Measurements from ENCODE around the gene GOT1. TPM values are rescaled to one million over a fixed set of nuclear protein-coding genes. Genes with fewer than 3 reads are reported as not detected.

Gene GOT1
- total and polyA plus RNA-seq, 2 donors (not counting 3 experiments of a cell fraction or from before 2014, with no cell fraction given) = 14.4 to 36.3 TPM

DNA sequence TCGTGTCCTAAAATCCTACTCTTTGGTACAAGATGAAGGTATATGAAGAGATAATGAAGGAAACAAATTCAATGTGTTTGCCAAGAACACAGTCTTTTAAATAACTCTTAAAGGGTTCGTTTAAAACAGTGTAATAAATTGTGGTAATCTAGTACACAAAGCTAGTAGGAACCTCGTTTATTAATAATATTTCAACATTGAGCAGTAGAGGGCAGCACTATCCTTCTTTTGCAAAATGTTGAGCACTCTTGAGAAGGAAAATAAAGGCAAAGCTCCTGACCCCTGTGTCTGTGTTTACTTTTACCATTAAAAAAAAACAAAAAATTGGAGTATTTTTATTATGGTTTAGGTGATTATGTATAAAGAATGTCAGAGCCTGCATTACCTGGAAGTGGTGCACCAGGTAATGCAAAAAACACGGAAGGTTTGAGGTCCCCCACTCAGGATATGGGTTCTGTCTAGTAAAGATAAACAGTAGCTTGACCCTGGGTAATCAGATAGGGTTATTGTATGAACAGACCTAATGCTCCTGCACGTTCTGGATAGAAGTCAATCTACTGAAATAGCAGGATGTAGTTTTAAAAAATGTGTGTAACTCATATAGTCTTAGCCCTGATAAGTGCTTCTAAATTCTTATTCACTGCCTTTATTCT lies 5.7 kb upstream of the GOT1 start:
- H3K36me3 ChIP-seq (ENCODE audit: control insufficient read depth in 2 of 2, extremely low read depth in 1 of 2, insufficient read depth in 2 of 2, low read length in 2 of 2) = no peaks in the 10 kb centered on the region
- H3K27me3 ChIP-seq (ENCODE audit: control insufficient read depth in 2 of 2, insufficient read depth in 2 of 2, low read length in 2 of 2) = no peaks in the 10 kb centered on the region
- H3K4me1 ChIP-seq (ENCODE audit: control insufficient read depth, extremely low read depth, insufficient read depth, low read length) = peaks cover 7% of the 10 kb centered on the region
- no peaks in the 10 kb centered on the region for H3K9me1 ChIP-seq (replicated peaks; ENCODE audit: control insufficient read depth, extremely low read depth, insufficient read depth, low read length)
- no peak overlapping the region for H3K27ac ChIP-seq (ENCODE audit: insufficient read depth, low read depth, low read length)
- no peaks in the 10 kb centered on the region for H4K20me1 ChIP-seq (replicated peaks; ENCODE audit: control insufficient read depth, extremely low read depth, insufficient read depth, low read length)
- H3K4me2 ChIP-seq (ENCODE audit: insufficient read depth, low read length) = no peak overlapping the region
- dilution Hi-C loops (cut with MboI; ENCODE audit: extremely low pct_ligation_motif_present, low sequenced_read_pairs) (loop anchor here (25.0 kb wide), 1 partner anchor 176 kb away; the partner anchor contains the start of gene SLC25A28), intact Hi-C loops (cut with micrococcal nuclease) (loop anchor here (1.0 to 5.0 kb wide), 3 partner anchors 112 to 276 kb away; no protein-coding TSS in a partner anchor)
- ChIA-PET POLR2A (no interaction called here), CTCF (interaction anchor here (0.7 to 7.9 kb wide), 64 partner anchors 8 to 969 kb away, joined by 3 to 233 read pairs (median 6); partner anchors contain the start of genes COX15, CUTC, ENTPD7 and NKX2-3)
- FAIRE-seq (no peak), DNase-seq (ENCODE audit: low read depth, low spot score) (peak; percentile 64)
- H3K79me2 ChIP-seq (ENCODE audit: control insufficient read depth, insufficient read depth, low read length) = no peaks in the 10 kb centered on the region
- no peaks in the 10 kb centered on the region for H3K9me3 ChIP-seq (replicated peaks; ENCODE audit: control insufficient read depth, insufficient read depth, low read length)
- no peak for TF ChIP-seq POLR2A (IDR thresholded peaks at IDR 0.05; ENCODE audit: low read depth, low read length)
- TF ChIP-seq GATA2 (IDR thresholded peaks at IDR 0.05; ENCODE audit: insufficient read depth, insufficient read length, low read depth, low read length) = no peak
- no peak for TF ChIP-seq MYC (IDR thresholded peaks at IDR 0.05; ENCODE audit: low read depth, low read length)
- TF ChIP-seq, protein P1, sequence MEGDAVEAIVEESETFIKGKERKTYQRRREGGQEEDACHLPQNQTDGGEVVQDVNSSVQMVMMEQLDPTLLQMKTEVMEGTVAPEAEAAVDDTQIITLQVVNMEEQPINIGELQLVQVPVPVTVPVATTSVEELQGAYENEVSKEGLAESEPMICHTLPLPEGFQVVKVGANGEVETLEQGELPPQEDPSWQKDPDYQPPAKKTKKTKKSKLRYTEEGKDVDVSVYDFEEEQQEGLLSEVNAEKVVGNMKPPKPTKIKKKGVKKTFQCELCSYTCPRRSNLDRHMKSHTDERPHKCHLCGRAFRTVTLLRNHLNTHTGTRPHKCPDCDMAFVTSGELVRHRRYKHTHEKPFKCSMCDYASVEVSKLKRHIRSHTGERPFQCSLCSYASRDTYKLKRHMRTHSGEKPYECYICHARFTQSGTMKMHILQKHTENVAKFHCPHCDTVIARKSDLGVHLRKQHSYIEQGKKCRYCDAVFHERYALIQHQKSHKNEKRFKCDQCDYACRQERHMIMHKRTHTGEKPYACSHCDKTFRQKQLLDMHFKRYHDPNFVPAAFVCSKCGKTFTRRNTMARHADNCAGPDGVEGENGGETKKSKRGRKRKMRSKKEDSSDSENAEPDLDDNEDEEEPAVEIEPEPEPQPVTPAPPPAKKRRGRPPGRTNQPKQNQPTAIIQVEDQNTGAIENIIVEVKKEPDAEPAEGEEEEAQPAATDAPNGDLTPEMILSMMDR (IDR thresholded peaks at IDR 0.05; ENCODE audit: extremely low read depth in 1 of 2, insufficient read depth in 1 of 2, low read depth in 1 of 2, low read length in 2 of 2) = peak; percentile 21 to 23
- no peak for TF ChIP-seq FOS (IDR thresholded peaks at IDR 0.05; ENCODE audit: borderline replicate concordance, insufficient read depth, low read length)
- TF ChIP-seq EZH2 (IDR thresholded peaks at IDR 0.05; ENCODE audit: borderline replicate concordance, low read depth, low read length, severe bottlenecking) = no peak
- no peak overlapping the region for H3K4me3 ChIP-seq (replicated peaks in 1 of 3; ENCODE audit: insufficient read depth in 1 of 3, low read depth in 1 of 3, low read length in 3 of 3)
- BruUV-seq (replicated peaks) = no TSS peak
- no peak overlapping the region for H3K9ac ChIP-seq (replicated peaks; ENCODE audit: extremely low read depth, insufficient read depth, low read length)
- H2AFZ ChIP-seq (ENCODE audit: low read depth, low read length) = no peak overlapping the region

All from endothelial cell of umbilical vein (primary cell).